Activated T-helper 2 cell treated with anti-CD3 and anti-CD28 coated beads, Interferon-gamma antibody, Interleukin-2, Interleukin-4, amounts not matched to agents 10 μg/mL and 5 μg/mL and 100 μg/mL, durations not matched to agents 14 hours and 24 hours and 36 hours (primary cell): ENCODE measurements around the gene RICTOR. TPM values are rescaled to one million over a fixed set of nuclear protein-coding genes. Genes with fewer than 3 reads are reported as not detected.
"Not testable (repeated sequence)": the region's sequence is repeated elsewhere in the genome, so short reads cannot be mapped to it uniquely, and the experiment has no call there.

Experiments used
- DNase-seq: peaks from one replicate; pipeline ENCODE4 v3.0.0; 2021; ENCODE audit warnings: low spot score
- H3K27ac Mint-ChIP-seq: one replicate; pipeline ENCODE4 v1.8.0; 2021; ENCODE audit warnings: mixed read lengths
- H3K27me3 Mint-ChIP-seq: one replicate; pipeline ENCODE4 v1.8.0; 2021; ENCODE audit warnings: low read depth, mixed read lengths
- H3K36me3 Mint-ChIP-seq: one replicate; pipeline ENCODE4 v1.8.0; 2021; ENCODE audit warnings: low read depth, mixed read lengths
- H3K4me1 Mint-ChIP-seq: one replicate; pipeline ENCODE4 v1.8.0; 2021; ENCODE audit warnings: low read depth, mixed read lengths
- H3K4me3 Mint-ChIP-seq: one replicate; pipeline ENCODE4 v1.8.0; 2021; ENCODE audit warnings: low read depth, mild to moderate bottlenecking, moderate library complexity, mixed read lengths
- H3K9me3 Mint-ChIP-seq: one replicate; pipeline ENCODE4 v1.8.0; 2021; ENCODE audit warnings: mixed read lengths
- intact Hi-C: fragments of 100-400 bp; cut with micrococcal nuclease; formaldehyde crosslinking; loops from one replicate; pipeline ENCODE4 v1.15.1; 2023
- total RNA-seq: library from RNA; stranded (reverse); gene quantifications from 2 replicates; pipeline ENCODE4 v1.2.3, GENCODE V29; 2022

Gene RICTOR
- total RNA-seq, 1 donor from 2014 or later, result 28.2 TPM

DNA sequence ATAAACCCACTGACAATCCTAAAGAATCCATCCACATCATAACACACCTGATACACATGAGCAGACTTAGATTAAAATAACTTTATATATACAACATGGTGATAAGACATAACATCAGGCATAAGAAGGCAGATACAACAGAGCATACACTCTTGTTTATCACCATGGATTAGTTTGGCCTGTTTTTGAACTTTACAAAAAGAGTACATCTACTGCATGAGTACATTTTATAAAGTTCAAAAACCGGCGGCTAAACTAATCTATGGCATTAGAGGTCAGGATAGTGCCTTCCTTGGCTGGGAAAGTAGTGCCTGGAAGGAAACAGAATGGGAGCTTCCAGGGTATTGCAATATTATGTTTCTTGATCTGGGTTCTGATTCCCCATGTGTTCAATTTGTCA, 15.1 kb downstream of the RICTOR start:
- no peaks in the 10 kb centered on the region for H3K27me3 Mint-ChIP-seq
- no peaks in the 10 kb centered on the region for H3K9me3 Mint-ChIP-seq
- peaks cover 29% of the 10 kb centered on the region for H3K4me1 Mint-ChIP-seq
- intact Hi-C loops, result no loop called here
- H3K36me3 Mint-ChIP-seq, result peaks cover 12% of the 10 kb centered on the region
- no peak overlapping the region for H3K4me3 Mint-ChIP-seq
- no peak for DNase-seq
- no peak overlapping the region for H3K27ac Mint-ChIP-seq

DNA sequence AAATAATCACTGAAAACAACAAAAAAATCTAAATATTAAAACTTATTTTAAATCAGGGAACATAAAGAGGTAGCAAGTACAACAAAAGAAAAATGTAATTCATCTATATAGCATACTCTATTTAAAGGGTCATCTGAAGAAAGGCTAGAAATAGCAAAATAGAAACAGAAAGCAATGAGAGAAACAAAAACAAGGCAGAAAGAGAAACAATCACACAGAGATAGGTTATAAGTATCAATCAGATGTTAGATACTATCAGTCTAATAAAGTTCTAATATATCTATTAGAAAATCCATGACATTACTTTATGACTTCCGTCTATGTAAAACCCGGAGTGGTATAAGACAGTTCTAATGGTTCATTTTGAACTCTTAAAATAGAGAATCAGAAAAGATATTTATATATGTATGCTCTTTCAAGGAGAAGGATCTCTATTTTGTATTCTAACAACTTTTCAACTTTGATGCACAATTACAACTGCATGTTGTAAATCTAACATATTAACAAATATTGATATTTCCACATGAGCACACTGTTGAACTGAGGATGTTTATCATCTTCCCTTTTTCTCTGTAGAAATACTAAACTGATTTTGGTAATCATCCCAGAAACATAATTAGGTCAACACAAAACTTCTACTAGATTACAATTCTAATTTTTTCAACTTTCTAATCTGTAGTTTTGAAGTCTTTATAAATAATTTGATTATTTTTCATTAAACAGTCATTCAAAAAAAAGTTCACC, 15.8 kb downstream of the RICTOR start:
- peaks cover 27% of the 10 kb centered on the region for H3K4me1 Mint-ChIP-seq
- H3K27ac Mint-ChIP-seq, result peak overlapping the region; percentile 9
- H3K36me3 Mint-ChIP-seq, result peaks cover 12% of the 10 kb centered on the region
- intact Hi-C loops, result no loop called here
- no peaks in the 10 kb centered on the region for H3K9me3 Mint-ChIP-seq
- H3K27me3 Mint-ChIP-seq, result no peaks in the 10 kb centered on the region
- no peak for DNase-seq
- H3K4me3 Mint-ChIP-seq, result peak overlapping the region; percentile 73

DNA sequence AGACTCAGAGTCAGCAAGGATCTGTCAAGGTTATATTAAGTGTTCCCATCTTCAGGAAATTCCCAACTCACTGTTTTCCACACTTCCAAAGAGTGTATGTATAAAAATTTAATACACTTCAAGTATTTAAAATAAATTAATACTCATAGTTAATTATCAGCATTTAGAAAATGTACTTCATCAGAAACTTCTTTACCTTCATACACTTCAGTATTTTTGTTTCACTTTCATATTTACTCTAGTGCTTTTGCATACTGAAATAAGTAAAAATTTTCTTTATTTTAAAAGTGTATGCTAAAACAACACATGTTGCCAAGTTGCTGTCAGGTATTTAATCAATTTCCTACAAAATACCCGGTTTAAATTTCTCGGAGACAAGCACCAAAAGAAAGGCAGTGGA, 16.5 kb downstream of the RICTOR start:
- no peak overlapping the region for H3K27ac Mint-ChIP-seq
- H3K9me3 Mint-ChIP-seq, result no peaks in the 10 kb centered on the region
- H3K36me3 Mint-ChIP-seq, result peaks cover 12% of the 10 kb centered on the region
- H3K27me3 Mint-ChIP-seq, result no peaks in the 10 kb centered on the region
- peaks cover 23% of the 10 kb centered on the region for H3K4me1 Mint-ChIP-seq
- intact Hi-C loops, result no loop called here
- DNase-seq, result no peak
- H3K4me3 Mint-ChIP-seq, result peak overlapping the region; percentile 73

DNA sequence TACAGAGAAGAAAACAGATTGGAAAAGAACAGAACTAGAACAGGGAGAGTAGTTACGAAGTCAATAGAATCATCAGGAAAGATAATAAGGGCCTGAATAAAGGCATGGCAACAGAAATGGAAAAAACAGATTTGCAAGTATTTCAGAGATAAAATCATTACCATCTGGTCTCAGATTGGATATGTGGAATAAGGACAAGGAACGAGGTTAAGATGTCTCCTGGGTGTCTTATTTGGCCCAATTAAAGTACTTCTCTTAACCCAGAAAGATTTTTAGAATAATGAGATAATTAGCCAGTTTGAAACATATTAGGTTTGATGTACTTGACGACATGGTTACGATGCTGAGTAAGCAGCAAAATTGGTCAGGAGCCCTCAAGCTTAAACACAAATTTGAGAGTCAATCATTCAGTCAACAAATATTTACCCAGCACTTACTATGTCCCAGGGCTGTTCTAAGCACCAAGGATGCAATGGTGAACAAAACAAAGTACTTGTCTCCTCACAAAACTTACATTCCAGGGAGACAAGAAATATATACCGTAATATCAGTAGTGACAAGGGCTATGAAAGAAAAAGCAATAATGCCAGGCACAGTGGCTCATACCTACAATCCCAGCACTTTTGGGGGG, 18.3 kb downstream of the RICTOR start:
- Mint-ChIP-seq H3K27ac (no peak overlapping the region), H3K27me3 (no peaks in the 10 kb centered on the region), H3K36me3 (peaks cover 9% of the 10 kb centered on the region), H3K4me1 (peaks cover 19% of the 10 kb centered on the region), H3K9me3 (no peaks in the 10 kb centered on the region), H3K4me3 (no peak overlapping the region)
- intact Hi-C loops, result no loop called here
- no peak for DNase-seq

DNA sequence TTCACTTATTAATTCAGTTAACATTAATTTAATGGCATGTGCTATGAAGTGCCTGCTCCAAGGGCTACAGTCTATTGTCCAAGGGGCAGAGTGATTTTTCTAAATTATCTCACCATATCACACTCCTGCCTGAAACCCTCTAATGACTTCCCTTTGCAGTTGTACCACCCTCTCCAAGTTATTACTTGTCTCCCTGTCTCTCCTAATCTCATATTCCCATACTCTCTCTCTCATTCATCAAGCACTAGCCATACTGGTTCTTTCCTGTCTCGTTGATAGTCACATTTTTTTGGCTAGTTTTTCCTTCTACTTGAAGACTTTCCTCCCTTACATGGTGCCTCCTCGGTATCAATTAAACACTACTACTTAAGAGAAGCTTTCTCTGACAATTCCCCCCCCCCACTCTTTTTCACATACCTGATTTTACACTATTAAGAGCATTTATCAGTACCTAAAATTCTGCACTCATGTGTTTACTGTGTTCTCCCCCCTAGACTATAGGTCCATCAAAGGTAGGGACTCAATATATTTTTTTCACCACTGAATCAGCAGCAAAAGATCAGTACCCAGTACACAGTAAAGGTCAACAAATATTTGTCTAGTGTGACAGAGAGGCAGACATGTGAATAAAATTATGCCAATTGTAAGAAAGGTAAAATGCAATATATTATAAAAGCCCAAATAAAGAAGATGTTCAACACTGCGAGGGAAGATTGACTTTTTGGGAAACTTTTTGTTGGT, 19.0 kb downstream of the RICTOR start:
- Mint-ChIP-seq H3K27ac (no peak overlapping the region), H3K4me3 (no peak overlapping the region), H3K4me1 (peaks cover 19% of the 10 kb centered on the region), H3K27me3 (no peaks in the 10 kb centered on the region), H3K9me3 (no peaks in the 10 kb centered on the region), H3K36me3 (peaks cover 9% of the 10 kb centered on the region)
- no peak for DNase-seq
- intact Hi-C loops, result no loop called here

DNA sequence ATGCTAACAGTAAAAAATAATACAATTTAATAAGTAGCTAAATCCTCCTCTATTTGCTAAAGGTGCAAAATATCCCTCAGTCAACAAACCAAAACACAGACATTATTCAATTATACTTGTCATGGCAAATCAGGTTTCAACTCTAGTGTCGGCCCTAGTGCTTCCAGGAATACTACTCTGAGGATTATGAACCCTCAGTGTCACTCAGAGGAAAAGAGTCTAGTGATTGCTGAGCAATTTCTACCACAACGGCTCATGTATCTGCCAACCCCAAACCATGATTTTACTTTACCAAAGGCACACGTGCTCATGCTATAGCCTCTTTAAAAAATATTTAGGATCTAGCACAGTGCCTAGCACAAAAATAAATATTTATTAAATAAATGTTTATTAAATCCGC, 21.0 kb downstream of the RICTOR start:
- DNase-seq, result no peak
- H3K4me3 Mint-ChIP-seq, result no peak overlapping the region
- H3K36me3 Mint-ChIP-seq, result peaks cover 15% of the 10 kb centered on the region
- H3K4me1 Mint-ChIP-seq, result peaks cover 14% of the 10 kb centered on the region
- H3K27ac Mint-ChIP-seq, result no peak overlapping the region
- intact Hi-C loops, result no loop called here
- no peaks in the 10 kb centered on the region for H3K27me3 Mint-ChIP-seq
- no peaks in the 10 kb centered on the region for H3K9me3 Mint-ChIP-seq

DNA sequence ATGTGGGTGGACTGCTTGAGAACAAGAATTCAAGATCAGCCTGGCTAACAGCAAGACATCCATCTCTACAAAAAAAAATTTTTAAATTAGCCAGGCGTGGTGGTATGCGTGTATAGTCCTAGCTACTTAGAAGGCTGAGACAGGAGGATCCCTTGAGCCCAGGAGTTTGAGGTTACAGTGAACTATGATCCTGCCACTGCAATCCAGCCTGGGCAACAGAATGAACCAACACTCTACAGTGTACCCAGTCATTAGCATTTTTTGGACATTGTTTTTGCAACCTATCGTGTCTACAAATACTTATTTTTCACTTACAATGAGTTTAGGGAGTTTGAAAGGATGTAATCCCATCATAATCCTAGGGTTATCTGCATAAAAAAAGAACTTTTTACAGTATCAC, 22.1 kb downstream of the RICTOR start:
- peaks cover 10% of the 10 kb centered on the region for H3K4me1 Mint-ChIP-seq
- H3K9me3 Mint-ChIP-seq, result no peaks in the 10 kb centered on the region
- intact Hi-C loops, result no loop called here
- no peak overlapping the region for H3K4me3 Mint-ChIP-seq
- H3K27me3 Mint-ChIP-seq, result no peaks in the 10 kb centered on the region
- DNase-seq, result no peak
- no peak overlapping the region for H3K27ac Mint-ChIP-seq
- H3K36me3 Mint-ChIP-seq, result peaks cover 15% of the 10 kb centered on the region

DNA sequence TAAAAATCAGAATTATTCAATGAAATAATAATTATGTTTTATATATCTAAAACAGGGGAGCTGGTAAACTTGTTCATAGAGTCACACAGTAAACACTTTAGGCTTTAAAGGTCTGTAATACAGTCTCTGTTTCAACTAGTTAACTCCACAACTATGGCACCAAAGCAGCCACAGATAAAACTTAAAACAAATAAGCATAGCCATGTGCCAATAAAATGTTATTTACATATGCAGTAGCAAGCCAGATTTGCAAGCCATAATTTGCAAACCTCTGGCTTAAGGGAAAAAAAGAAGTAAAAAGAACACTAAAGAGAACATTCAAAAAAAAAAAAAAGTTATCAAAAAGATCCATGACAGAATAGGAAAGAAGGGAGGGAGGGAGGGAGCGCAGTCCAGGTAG, 24.9 kb downstream of the RICTOR start:
- no peak overlapping the region for H3K27ac Mint-ChIP-seq
- no peaks in the 10 kb centered on the region for H3K9me3 Mint-ChIP-seq
- H3K4me1 Mint-ChIP-seq, result peaks cover 5% of the 10 kb centered on the region
- no peak for DNase-seq
- H3K4me3 Mint-ChIP-seq, result no peak overlapping the region
- peaks cover 10% of the 10 kb centered on the region for H3K36me3 Mint-ChIP-seq
- intact Hi-C loops, result no loop called here
- H3K27me3 Mint-ChIP-seq, result no peaks in the 10 kb centered on the region

DNA sequence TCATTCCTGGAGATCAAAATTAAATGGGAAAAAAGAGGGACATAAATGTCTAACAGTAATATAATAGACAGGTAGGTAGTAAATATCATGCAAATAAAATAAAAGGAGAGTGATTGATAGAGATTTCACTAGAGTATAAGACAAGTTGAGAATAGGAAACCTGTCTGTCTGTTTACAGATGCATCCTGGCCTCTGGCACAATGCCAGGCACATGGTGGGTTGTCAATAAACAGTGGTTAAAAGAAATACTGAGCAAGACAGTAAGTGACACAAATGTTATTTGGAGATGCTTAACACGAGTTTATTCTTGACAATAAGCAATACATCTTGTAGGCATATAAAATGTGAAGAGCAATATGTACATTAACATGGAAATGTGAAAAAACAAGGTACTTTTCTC, 33.3 kb downstream of the RICTOR start:
- Mint-ChIP-seq H3K4me3 (no peak overlapping the region), H3K4me1 (peaks cover 5% of the 10 kb centered on the region)

DNA sequence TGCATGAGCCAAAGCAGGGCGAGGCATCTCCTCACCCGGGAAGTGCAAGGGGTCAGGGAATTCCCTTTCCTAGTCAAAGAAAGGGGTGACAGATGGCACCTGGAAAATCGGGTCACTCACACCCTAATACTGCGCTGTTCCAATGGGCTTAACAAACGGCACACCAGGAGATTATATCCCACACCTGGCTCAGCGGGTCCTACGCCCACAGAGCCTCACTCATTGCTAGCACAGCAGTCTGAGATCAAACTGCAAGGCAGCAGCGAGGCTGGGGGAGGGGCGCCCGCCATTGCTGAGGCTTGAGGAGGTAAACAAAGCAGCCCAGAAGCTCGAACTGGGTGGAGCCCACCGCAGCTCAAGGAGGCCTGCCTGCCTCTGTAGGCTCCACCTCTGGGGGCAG, 39.7 kb downstream of the RICTOR start:
- peaks cover 37% of the 10 kb centered on the region for H3K36me3 Mint-ChIP-seq
- H3K27ac Mint-ChIP-seq, H3K9me3 Mint-ChIP-seq, intact Hi-C loops, H3K27me3 Mint-ChIP-seq, H3K4me3 Mint-ChIP-seq, DNase-seq: not testable (repeated sequence)
- peaks cover 11% of the 10 kb centered on the region for H3K4me1 Mint-ChIP-seq

More for the DNA sequence above, 33.3 kb downstream of the RICTOR start:
- Mint-ChIP-seq H3K9me3 (peaks cover 10% of the 10 kb centered on the region), H3K36me3 (peaks cover 37% of the 10 kb centered on the region), H3K27ac (no peak overlapping the region), H3K27me3 (no peaks in the 10 kb centered on the region)
- intact Hi-C loops, result no loop called here
- DNase-seq, result no peak

DNA sequence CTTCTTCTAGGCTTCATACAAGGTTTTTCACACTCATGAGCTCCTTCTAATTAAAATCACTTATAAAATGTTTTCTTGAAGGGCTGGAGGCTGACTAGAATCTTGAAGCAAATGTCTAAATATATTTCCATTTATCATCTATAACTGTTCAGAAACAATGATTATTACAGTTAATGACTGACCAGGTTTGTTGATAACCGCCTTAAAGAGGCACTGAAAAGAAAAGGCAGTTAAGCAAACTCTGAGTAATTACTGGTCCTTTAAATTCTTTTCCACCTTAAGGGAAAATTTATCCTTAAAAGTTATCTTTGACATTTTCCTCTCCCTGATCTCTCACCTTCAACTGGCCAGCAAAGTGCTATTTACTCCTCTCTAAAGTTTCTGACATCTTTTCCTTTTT, 43.2 kb downstream of the RICTOR start:
- H3K9me3 Mint-ChIP-seq, result peaks cover 16% of the 10 kb centered on the region
- no peaks in the 10 kb centered on the region for H3K27me3 Mint-ChIP-seq
- no peak overlapping the region for H3K27ac Mint-ChIP-seq
- DNase-seq, result no peak
- H3K36me3 Mint-ChIP-seq, result peaks cover 48% of the 10 kb centered on the region
- H3K4me1 Mint-ChIP-seq, result peaks cover 9% of the 10 kb centered on the region
- no peak overlapping the region for H3K4me3 Mint-ChIP-seq
- intact Hi-C loops, result no loop called here

DNA sequence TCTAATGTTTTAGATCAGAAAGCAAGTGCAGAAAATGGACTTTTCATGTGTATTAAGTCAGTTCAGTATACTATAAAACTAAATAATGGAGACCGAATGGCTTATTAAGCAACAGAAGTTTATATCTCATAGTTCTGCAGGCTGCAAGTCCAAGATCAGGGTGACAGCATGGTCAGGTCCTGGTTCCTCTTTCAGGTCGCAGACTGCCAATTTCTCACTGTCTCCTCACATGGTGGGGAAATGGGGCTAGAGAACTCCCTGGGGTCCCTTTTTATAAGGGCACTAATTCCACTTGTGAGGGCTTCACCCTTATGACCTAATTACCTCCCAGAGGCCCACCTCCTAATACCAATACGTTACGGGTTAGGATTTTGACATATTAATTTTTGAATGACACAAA, 48.7 kb downstream of the RICTOR start:
- Mint-ChIP-seq H3K27ac (no peak overlapping the region), H3K9me3 (peaks cover 9% of the 10 kb centered on the region), H3K4me1 (peaks cover 30% of the 10 kb centered on the region), H3K4me3 (no peak overlapping the region), H3K27me3 (no peaks in the 10 kb centered on the region), H3K36me3 (peaks cover 54% of the 10 kb centered on the region)
- no peak for DNase-seq
- intact Hi-C loops, result no loop called here

DNA sequence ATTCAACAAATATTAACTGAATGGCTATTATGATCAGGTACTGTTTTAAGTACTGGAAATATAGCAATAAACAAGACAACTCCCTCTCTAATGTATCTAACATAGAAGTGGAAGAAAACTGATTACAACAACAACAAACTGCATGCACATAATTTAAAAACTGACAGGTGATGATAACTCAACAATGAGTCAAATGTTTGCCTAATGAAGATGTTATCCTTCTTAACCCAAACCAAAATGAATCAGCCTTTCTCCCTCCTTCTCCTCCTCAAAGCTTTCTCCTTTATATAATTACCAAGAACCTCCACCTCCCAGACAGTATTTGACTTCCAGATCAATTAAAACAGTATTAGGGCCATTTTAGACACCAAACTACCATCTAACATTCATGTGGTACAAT, 49.3 kb downstream of the RICTOR start:
- no peak overlapping the region for H3K4me3 Mint-ChIP-seq
- no peak for DNase-seq
- H3K27ac Mint-ChIP-seq, result no peak overlapping the region
- peaks cover 51% of the 10 kb centered on the region for H3K36me3 Mint-ChIP-seq
- intact Hi-C loops, result no loop called here
- H3K9me3 Mint-ChIP-seq, result peaks cover 9% of the 10 kb centered on the region
- H3K27me3 Mint-ChIP-seq, result no peaks in the 10 kb centered on the region
- H3K4me1 Mint-ChIP-seq, result peaks cover 30% of the 10 kb centered on the region
